Measurements from ENCODE around the gene EYA4.

GRCh38 chr6:133377219-133377618, 136.1 kb downstream of the EYA4 start:
- TF ChIP-seq CTCF (conservative IDR thresholded peaks at IDR 0.05; ENCODE audit: low read depth, low read length) (no peak), MXI1 (IDR thresholded peaks at IDR 0.05; ENCODE audit: borderline replicate concordance, low read depth, low read length) (no peak), USF2 (IDR thresholded peaks at IDR 0.05; ENCODE audit: low read depth, low read length) (no peak), RCOR1 (IDR thresholded peaks at IDR 0.05; ENCODE audit: insufficient replicate concordance, low read length) (no peak), BHLHE40 (IDR thresholded peaks at IDR 0.05; ENCODE audit: low read depth, low read length) (no peak), RAD21 (IDR thresholded peaks at IDR 0.05; ENCODE audit: low read length) (no peak), POLR2A (IDR thresholded peaks at IDR 0.05; ENCODE audit: low read depth, low read length) (no peak), SMC3 (IDR thresholded peaks at IDR 0.05; ENCODE audit: low read depth, low read length) (no peak), MAFK (IDR thresholded peaks at IDR 0.05; ENCODE audit: low read depth, low read length) (no peak), CEBPB (IDR thresholded peaks at IDR 0.05; ENCODE audit: low read depth, low read length) (no peak)

All from IMR-90 (cell line).